ENCODE results near the gene PRKCZ.

Gene PRKCZ

DNA sequence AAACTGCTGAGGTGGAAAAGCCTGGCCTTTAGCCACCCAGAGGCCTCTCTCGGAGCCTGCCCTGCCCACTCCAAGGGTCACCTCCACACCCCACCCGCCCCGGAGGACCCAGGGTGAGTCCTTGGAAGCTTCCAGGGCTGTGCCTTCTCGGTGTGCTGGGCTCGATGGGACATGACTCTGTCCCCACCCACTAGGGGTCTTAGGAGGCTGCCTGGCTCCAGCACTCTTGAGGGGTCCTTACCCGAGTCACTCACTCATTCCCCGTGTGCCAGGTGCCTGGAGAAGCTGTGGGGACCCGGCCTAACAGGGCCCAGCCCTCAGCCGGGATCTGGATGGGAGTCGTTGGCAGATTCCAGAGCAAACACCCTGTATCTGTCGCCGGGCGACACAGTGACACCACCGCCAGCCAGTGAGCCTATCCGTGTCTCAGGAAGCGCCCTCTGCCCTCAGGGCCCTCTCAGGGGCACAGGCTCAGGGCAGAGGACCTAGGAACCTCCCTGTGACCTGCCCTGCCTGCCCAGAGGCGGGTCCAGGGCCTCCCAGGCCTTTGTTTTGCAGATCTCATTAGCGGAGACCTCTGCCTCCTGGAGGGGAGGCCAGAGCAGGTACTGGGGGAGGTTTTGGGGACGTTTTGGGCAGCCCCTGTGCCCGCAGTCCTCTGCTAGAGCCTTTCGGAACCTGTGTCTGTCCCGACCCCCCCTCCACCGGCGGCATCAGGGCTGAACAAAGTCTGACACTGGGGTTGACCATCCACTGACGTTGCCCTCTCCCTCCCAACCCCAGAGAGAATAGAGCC, 3.1 kb upstream of the PRKCZ start:
- no peak for DNase-seq

DNA sequence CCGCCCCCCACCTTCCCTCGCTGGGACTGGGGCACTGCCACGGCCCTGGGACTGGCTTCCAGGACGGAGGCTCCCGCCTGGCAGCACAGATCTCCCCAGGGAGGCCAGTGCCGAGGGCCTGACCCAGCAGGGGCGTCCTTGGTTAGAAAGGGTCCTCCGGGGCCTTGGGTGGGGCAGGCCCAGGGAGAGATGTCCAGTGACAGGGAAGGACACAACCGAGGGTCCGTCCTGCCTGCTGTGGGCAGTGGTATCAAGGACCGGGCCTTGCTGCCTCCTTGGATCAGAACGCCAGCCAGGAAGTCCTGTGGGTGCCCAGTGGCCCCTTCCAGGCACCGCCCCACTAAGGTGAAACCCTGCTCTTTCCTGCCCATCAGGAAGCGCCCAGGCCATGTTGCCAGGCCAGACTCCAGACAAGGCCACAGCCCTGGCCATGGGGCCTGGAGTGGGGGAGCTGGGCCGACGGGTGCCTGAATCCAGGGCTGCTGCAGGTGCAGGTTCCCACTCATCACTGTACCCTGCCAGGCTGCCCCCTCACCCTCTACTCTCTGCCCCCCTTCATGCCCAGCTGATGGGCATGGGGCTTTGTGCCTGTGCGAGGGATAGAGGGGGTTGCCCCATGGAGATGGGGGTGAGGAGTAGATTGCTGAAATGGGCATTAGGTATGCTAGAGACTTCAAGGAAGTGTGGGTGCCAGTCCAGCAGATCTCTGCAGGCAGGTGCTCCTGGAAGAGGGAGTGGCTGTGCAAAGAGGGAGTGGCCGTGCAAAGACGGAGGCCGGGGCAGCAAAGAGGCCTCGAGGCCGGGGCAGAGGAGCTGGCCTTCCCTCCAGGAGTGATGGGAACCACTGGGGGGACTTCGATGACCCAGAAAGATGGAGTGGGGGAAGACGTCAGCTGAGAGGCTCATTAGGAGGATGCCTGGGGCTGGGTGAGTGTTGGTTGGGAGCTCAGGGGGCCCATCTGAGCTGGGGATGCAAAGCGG, 2.2 kb upstream of the PRKCZ start:
- no peak for DNase-seq

DNA sequence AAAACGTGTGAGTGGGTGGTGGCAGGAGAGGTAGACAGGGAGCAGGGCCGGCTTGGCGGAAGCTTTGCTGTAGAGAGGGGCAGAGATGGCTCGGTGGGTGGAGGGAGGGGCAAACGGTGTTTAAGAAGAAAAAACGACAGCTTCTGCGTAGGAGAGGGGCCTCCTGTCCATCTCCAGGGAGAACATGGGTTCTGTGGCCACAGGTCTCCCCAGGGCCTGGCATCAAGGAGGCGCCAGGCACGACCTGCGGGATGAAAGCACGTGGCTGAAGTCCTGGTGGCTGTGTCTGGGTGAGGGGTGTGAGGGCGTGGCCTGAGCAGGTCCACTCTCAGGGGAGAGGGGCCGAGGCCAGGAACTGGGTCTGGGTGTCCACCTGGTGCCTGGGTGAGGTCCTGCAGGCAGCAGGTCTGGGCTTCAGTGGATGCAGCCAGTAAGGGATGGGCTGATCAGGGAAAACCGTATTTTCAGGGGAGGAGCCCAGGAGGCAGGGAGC, 940 bp upstream of the PRKCZ start:
- DNase-seq, result peak; percentile 58

DNA sequence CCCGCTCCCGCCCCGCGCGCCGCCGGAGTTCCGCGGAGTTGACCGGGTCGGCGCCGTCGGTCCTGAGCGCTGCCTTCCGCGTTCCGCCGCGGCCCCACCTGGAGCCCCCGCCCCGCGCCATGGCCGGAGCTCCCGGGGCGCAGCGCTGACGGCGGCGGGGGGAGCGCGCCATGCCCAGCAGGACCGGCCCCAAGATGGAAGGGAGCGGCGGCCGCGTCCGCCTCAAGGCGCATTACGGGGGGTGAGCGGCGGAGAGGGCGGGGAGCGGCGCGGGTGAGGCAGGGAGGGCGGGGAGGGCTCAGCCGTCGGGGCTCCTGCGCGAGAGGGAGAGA, 216 bp downstream of the PRKCZ start:
- DNase-seq, result peak; percentile 60

DNA sequence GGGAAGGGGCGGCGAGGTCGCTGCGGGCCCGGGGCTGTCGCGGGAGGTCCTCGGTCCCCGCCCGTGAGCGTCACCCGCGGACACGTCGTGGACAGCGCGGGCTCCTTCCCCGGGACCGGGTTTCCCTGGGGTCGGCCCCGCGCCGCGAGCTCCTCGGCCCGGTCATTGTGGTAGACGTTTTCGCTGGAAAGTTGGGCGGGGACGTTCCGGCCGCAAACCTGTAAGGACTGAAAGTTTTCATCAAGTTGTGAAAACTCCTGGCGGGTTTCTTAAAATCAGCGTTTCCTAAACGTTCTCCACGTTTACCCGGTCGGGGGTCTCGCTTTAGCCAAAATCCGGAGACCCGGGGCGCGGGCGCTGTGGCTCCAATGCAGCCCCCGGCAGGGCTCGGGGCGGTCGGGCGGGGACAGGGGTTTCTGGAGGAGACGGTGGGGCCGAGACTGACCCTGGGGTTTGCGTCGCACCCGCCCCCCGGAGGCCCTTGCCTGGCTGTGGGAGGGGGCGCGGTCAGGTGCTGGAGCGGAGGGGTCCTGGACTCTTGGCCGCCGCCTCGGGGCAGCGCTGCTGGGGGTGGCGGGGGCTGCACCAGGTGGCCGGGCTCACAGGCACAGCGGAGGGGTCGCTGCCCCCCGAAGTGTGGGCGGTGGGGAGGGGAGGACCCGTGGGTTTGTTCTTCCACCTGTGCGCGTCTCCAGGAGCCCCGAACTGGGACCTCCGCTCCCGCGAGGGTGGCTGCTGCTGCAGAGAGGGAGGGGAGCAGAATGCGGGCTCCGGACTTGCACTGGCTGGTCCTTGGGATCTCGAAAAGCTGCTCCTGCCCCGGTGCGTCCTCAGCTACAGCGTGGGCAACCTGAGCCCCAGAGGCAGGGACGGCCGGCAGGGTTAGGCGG, 827 bp downstream of the PRKCZ start:
- peak; percentile 49 for DNase-seq

DNA sequence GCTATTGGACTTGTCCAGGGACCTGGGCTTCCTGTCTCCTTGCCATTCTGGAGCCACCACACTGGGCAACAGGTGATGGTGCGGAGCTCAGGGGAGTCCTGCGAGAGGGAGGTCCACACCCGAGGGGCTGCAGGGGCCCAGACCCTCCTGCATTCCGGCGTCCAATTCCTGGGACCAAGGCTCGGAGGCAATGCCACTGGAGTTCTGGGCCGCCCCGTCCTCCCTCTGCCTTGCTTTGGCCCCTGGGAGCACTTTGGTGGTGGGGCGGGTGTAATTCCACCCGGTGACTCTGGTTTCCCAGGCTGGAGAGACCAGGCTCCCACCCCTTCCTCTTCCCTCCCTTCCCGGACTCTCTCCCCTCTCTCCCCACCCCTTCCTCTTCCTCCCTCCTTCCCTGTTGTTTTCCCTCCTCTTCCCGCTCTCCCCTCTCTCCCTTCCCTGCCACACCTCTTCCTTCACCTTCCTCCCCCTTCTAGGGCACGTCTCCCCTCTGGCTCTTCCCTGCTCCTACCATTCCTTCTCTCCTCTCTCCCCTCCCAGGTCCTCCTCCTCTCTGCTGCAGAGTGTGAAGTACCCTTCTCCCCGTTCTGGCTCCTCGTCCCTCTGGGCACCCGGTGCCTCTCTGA, 2.0 kb downstream of the PRKCZ start:
- DNase-seq, result no peak

DNA sequence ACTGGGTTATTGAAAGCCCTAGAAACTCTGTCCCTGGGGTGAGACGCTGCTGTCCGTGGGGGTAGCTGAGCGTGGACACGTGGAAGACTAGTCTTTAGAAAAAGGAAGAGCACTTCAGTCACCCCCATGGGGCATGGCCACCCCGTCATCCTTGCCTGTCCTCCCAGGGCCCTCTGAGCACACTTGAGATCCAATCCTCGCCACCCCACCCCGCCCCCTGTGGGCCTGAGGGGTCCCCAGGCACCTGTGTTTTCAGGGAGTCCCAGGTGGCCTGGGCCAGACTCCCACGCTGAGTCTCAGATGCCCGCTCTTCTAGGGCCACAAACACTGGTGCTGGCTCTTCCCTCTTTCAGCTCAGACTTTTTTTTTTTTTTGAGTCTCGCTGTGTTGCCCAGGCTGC, 2.5 kb downstream of the PRKCZ start:
- no peak for DNase-seq

DNA sequence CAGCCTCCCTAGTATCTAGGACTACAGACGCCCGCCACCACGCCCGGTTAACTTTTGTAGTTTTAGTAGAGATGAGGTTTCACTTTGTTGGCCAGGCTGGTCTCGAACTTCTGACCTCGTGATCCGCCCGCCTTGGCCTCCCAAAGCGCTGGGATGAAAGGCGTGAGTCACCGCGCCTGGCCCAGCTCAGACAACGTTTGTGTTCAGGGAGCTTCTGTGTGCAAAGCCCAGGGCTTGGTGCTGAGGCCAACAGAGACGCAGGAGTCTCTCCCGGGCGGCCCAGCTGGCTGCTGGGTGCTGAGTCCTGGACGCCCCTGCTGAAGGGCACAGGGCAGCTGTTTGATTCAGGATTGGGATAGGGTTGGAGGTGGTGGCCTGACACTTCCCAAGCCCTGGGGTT, 3.0 kb downstream of the PRKCZ start:
- no peak for DNase-seq

DNA sequence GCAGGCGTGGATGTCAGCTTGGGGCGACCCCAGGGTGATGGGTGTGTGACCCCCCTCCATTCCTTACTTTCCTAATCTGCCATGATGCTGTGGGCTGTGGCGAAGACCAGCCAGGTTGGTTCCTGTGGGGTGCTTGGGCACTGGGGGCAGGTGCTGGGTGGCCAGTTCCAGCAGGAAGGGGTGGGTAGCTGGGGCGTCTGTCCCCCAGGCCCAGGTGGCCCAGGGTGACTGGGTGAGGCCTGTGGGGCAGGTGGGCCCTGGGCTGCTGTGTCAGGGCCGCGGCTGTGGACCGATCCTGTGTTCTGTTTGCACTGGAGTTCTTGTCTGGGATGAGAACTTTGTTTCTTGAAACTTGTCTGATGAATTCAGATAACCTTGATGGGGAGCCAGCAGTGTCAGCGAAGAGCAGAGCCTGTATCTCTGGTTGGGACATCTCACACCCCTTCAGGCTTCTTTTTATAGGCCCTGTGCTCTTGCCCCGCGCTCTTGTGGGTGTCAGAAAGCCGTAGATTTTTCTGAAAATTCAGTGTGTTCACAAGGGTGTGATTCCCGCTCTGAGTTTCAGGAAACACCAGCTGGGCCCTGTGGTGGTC, 3.7 kb downstream of the PRKCZ start:
- no peak for DNase-seq

DNA sequence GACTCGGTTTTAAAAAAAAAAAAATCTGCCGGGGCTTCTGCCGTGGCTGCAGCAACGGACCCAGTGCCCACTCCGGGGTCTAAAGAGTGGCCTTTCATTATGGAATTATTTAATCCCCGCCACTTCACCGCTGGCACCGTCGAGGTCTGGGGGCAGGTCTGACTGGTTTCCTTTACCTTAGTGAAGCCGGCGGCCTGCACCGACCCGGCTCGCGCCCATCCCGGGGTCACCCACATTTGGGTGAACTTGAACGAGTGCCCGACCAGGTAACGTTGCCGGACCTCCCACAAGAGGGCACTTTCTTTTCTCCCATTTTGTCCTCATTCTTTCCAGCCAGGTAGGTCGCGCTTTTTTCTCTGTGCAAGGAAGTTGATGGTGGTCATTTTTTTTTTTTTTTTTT, 4.3 kb downstream of the PRKCZ start:
- no peak for DNase-seq

DNA sequence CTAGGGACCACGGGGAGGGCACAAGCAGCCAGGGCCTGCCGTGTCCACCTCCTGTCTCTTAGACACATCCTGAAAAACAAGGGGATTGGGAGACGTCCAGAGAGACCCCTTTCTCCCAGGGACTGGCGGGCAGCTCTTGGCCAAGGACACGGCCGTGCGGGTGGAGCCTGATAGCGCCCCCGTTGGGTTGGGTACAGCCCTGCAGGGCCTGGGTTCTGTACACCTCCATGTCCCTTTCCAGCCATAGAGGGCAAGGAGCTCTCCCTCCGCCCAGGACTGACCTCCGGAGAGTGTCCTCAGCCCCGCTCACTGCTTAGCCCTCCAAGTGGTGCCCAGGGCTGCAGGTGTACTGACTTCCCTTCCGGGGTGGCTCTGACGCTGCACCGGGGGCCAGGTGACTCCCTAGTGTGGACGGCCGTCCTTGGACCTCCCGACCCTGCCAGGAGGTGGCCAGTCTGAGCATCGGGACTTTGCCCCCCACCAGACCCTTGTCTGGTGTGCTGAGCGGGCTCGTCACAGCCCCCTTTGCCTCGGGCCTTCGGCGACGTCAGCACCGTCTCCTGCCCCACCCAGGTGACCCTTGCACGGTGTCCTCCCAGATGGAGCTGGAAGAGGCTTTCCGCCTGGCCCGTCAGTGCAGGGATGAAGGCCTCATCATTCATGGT, 5.8 kb downstream of the PRKCZ start:
- no peak for DNase-seq

DNA sequence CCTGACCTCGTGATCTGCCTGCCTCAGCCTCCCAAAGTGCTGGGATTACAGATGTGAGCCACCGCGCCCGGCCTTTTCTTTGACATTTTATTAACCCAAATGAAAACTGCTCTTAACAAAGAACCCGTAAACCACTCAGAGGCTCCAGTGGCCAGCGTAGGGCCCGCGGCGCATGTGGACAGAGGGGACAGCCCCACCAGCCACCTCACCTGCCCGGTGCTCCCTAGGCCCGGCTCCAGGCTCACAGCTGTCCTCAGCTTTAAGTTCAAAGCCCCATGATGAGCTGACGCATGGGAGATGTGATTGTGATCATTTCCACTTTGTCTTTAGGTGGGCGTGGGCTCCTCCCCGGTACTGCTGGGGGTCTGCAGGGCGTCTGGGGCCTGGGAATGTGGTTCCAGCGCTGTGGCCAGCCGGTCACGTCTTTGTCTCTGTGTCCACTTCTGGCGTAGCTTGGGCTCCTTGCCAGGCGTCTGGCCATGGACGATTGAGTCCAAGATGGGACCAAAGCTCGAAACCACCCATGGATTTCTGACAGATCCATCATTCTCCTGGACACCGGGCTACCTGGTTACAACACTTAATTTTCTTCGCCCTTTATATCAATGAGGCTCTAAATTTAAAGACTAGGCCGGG, 6.9 kb downstream of the PRKCZ start:
- no peak for DNase-seq

DNA sequence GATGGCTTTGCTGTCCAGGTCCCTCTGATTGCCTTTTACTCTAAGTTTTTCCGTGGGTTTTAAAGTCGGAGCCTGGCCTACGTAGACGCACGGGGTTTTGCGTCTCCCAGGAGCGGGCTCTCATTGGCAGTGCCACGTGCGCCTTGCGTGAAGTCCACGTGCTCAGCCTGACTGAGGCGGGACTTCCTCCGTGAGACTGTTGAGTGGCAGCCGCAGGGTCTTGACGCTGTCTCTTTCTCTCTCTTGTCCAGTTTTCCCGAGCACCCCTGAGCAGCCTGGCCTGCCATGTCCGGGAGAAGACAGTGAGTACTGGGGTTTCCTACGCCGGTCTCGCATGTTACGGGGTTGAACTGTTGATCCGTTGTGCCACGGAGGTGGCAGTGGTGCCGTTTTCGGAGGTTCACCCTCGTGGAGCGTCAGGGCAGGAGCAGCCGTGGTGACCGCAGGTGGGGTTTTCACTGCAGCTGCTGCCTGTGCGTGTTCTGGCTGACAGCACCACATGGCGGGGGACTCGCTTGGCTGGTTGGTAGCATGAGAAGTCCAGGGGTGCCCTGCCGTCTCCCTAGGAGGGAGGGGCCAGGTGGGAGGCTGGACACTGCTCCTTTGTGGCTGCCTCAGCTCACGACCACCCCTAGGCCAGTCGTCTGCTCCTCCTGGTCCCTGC, 9.2 kb downstream of the PRKCZ start:
- no peak for DNase-seq

DNA sequence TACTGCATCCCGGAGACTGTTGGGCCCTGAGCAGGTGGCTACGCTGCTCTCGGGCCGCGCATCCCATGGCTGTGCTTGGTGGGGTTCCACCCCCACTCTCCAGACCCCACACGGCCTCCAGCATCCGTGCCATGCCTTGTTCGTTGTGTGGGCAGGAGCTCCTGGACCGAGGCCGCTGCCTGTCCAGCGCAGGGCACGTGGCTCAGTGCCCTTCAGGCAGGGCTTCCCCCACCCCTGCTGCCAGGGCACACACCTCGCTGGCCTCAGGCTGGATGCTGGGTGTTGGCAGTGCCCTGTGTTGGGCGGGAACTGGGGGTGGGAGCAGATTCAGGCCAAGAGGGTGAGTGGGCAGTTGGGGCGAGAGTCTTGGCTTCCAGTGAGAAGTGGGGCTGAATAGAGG, 9.9 kb downstream of the PRKCZ start:
- no peak for DNase-seq

DNA sequence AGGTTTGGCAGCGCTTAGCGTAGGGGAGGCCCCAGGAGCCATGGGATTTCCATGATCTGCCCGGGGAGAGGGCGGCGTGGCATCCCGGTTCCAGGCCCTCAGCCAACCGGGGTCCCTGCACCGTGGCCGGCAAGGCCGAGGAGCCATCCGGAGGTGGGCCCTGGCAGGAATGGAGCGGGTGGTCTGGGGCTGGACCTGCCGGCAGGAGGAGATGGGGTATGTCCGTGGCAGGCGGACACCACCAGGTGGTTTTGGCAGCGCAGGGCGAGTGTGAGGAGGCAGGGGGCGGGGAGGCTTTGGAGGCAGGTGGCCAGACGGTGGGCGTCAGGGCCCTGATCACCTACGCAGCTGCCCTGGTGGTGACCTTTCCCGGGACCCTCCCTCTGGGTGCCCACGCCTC, 10.3 kb downstream of the PRKCZ start:
- no peak for DNase-seq

DNA sequence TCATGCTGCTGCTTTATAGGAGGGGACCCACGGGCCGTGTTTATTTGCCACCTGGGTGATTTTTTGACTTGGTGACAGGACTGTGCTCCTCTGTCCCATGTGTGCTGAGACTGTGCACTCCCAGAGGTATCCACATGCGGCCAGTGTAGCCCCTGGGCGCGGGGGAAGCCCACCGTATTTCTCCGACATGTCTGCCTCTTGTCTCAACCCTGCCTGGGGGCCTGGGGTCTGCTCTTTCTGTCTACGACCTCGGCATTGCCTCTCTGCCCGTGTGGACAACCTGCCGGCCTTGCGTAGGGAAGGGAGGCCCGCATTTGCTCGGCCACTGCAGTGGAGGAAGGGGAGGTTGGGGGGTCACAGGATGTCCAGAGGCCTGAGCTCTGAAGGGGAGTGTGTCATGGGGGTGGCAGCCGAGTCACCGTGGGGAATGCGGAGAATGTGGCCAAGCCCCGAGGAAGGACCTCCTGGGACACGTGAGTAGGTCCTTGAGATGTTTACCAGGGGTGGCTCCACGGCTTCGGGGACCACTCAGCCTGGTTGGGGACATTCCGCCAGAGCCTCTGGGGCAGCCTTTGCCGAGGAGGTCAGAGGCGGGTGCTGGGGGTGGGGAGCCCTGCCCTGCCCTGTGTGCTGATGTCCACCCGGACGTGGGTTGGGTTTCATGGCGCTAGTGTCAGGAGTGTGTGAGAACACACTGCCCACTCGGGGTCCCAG, 11.0 kb downstream of the PRKCZ start:
- no peak for DNase-seq

DNA sequence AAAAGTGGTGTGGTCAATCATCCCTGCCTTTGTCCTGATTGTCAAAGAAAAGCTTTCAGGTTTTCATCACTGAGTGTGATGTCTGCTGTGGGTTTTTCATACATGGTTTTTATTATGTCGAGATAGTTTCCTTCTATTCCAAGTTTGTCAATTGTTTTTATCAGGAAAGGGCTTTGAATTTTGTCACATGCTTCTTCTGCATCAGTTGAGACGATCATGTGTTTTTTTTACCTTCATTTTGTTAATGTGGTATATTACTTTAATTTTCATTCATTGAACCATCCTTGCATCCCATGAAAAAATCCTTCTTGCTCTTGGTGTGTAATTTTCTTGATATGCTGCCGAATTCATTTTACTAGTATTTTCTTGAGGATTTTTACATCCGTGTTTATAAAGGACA, 15.5 kb downstream of the PRKCZ start:
- no peak for DNase-seq

DNA sequence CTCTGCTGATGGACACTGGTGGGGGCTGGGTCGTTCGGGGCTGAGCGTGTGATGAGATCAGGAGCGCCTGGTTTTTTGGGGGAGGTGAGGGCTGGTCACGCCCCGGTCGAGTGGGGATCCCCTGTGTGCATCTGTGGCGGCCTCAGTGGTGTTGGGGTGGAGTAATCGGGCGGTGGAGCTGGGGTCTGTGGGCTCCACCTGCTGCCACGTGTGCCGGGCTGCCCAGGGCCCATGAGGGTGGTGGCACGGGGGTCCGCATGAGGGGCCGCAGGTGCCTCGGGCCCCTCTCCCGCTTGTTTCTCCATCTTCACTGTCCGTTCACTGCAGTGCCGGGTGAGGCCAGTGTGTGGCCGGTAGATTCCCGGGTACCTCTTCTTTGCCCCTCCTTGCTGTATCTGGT, 17.2 kb downstream of the PRKCZ start:
- no peak for DNase-seq

DNA sequence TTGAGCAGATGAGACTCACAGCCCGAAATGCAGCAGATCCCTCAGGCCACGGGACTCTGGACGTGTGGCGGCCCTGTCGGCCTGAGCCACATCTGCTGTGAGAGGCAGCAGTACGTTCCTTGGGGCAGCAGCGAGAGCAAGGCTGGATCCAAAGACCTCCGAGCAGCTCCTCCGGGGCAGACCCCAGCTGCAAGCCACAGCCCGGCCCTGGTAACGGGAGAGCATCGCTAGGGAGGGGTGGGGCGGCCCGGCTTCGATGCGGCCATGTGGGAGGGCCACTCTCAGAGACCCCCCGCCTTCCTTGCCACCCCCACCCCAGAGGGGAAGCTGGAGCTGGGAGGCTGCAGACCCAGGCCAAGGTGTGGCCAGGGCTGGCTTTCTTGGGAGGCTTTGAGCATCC, 17.8 kb downstream of the PRKCZ start:
- no peak for DNase-seq

DNA sequence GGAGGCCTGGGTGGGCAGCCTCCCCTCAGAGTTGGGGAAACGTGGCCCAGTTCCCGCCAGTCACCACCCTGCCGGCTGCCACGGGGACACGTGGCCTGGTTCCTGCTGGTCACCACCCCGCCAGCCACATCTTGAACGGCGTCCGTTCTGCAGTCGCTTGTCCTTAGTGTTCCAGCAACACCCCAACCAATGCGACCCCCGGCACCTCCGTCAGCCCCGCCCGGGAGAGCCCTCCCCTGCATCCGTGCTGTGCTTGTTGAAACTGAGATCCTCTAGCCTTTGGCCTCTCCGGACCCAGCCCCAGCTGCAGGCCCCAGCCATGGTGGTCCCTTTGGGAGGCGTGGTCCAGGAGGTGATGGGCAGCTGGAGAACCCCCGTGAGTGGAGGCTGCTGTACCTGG, 18.7 kb downstream of the PRKCZ start:
- DNase-seq, result no peak

All from eye (tissue), 1 donor.